GM23248 (cell line): ENCODE results near the gene HRC. TPM values are rescaled to one million over a fixed set of nuclear protein-coding genes. Genes with fewer than 3 reads are reported as not detected.

Source experiments
- DNase-seq: peaks from one replicate; pipeline ENCODE4 v3.0.0-alpha.2; 2015
- H2AFZ ChIP-seq: fragments of 200-600 bp; sonication (generic); 2 replicates; pipeline ENCODE4 v1.6.1; 2016; ENCODE audit warnings: antibody characterized with exemption
- H3F3A ChIP-seq: fragments of 200-600 bp; sonication (generic); 2 replicates; pipeline ENCODE4 v1.6.1; 2016; ENCODE audit warnings: mild to moderate bottlenecking, antibody characterized with exemption, mixed run types; ENCODE audit not compliant: insufficient read depth
- H3K27ac ChIP-seq: fragments of 200-600 bp; sonication (generic); 2 replicates; pipeline ENCODE4 v1.5.1; 2016; ENCODE audit warnings: mild to moderate bottlenecking
- H3K27me3 ChIP-seq: fragments of 200-600 bp; sonication (generic); replicated peaks from 2 replicates; pipeline ENCODE4 v1.6.1; 2016; ENCODE audit warnings: mild to moderate bottlenecking; ENCODE audit not compliant: insufficient read depth
- H3K36me3 ChIP-seq: fragments of 200-600 bp; sonication (generic); 2 replicates; pipeline ENCODE4 v1.6.1; 2016; ENCODE audit warnings: low read depth, mild to moderate bottlenecking
- H3K4me1 ChIP-seq: fragments of 200-600 bp; sonication (generic); 2 replicates; pipeline ENCODE4 v1.6.1; 2016; ENCODE audit warnings: mild to moderate bottlenecking; ENCODE audit not compliant: insufficient read depth
- H3K4me2 ChIP-seq: fragments of 200-600 bp; sonication (generic); one replicate; pipeline ENCODE4 v1.6.1; 2016; ENCODE audit warnings: mild to moderate bottlenecking; ENCODE audit not compliant: unreplicated experiment
- H3K4me3 ChIP-seq: fragments of 200-600 bp; sonication (generic); 2 replicates; pipeline ENCODE4 v1.5.1; 2016; ENCODE audit warnings: mild to moderate bottlenecking
- H3K79me2 ChIP-seq: fragments of 200-600 bp; sonication (generic); 2 replicates; pipeline ENCODE4 v1.6.1; 2016; ENCODE audit warnings: mild to moderate bottlenecking; ENCODE audit not compliant: insufficient read depth
- H3K9ac ChIP-seq: fragments of 200-600 bp; sonication (generic); 2 replicates; pipeline ENCODE4 v1.6.1; 2016; ENCODE audit warnings: mild to moderate bottlenecking
- H3K9me2 ChIP-seq: fragments of 200-600 bp; sonication (generic); 2 replicates; pipeline ENCODE4 v1.6.1; 2016; ENCODE audit warnings: mixed run types, mild to moderate bottlenecking, moderate library complexity; ENCODE audit not compliant: insufficient read depth
- H3K9me3 ChIP-seq: fragments of 200-600 bp; sonication (generic); one replicate; pipeline ENCODE4 v1.6.1; 2017; ENCODE audit warnings: low read depth
- H4K20me1 ChIP-seq: fragments of 200-600 bp; sonication (generic); 2 replicates; pipeline ENCODE4 v1.6.0; 2016; ENCODE audit not compliant: insufficient read depth
- EZH2 ChIP-seq: fragments of 200-600 bp; sonication (generic); IDR thresholded peaks from 2 replicates; pipeline ENCODE4 v1.6.1; 2018; ENCODE audit warnings: antibody characterized with exemption, mild to moderate bottlenecking; ENCODE audit not compliant: insufficient read depth, poor library complexity, severe bottlenecking
- EZH2phosphoT487 ChIP-seq: fragments of 200-600 bp; sonication (generic); IDR thresholded peaks from 2 replicates; pipeline ENCODE4 v1.6.1; 2018; ENCODE audit warnings: antibody characterized with exemption, moderate library complexity, mild to moderate bottlenecking, low read depth; ENCODE audit not compliant: insufficient read depth
- WGBS, 2 experiments: methylation state at CpG; one replicate each; pipeline ENCODE4 v1.1.6; 2015 to 2017; ENCODE audit warnings: low lambda C conversion rate in 2 of 2, low coverage in 1 of 2; ENCODE audit errors: missing lambda C conversion rate in 2 of 2; 5-methylcytosine and 5-hydroxymethylcytosine counted together
- in situ Hi-C: fragments of 300-500 bp; cut with MboI; formaldehyde crosslinking; loops from 2 replicates; pipeline ENCODE4 v1.15.0; 2020
- polyA plus RNA-seq: library from polyadenylated mRNA; unstranded; fragments of >200 nt; fragmentation: Nextera tagmentation; extraction: Ambion mirVana; gene quantifications from 2 replicates; pipeline ENCODE4 v1.2.1, GENCODE V29; 2016
- total RNA-seq: library from RNA; depleted of rRNA; stranded (reverse); fragments of >200 nt; shearing (Covaris generic); gene quantifications from 2 replicates; pipeline ENCODE4 v1.2.3, GENCODE V29; 2014

The HRC gene
- total and polyA plus RNA-seq, 2 experiments from 2014 or later = not detected

DNA sequence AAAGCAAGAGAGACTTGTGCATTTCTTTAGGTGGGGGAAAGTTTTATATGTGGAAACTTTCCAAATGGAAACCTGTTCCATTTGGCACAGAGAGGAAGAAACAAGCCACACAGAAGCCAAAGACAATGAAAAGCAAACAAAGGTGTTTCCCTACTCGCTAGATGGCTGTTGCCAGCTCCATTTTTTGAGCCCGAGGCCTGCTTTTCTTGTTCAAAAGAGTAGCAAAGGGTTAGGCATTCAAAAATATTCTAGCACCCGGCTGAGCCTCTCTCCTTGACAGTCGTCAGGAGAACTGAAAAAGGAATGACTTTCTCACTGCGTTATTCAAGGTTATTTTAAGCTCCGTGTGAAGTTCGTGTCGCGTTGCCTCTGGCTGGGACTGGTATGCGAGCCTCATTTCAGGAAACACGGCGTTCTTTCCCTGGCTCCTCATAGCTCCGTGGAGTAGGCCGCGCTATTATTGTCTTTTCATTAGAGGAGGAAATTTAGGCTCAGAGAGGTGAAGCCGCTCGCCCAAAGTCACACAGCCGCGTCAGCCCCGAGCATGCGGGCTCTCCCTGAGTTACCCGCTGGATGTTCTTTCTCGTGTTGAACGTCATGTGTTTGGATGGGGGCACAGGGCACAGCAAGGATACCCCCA, 10.0 kb upstream of the HRC start:
- no peaks in the 10 kb centered on the region for H3K9me3 ChIP-seq
- H3K9ac ChIP-seq = no peak overlapping the region
- H3K79me2 ChIP-seq = no peaks in the 10 kb centered on the region
- H3K27ac ChIP-seq = no peak overlapping the region
- no peak for DNase-seq
- no peaks in the 10 kb centered on the region for H3K36me3 ChIP-seq
- WGBS, 2 experiments = 88 to 89% methylated on average over 24 of the region's 24 CpGs
- H3K4me2 ChIP-seq = no peak overlapping the region
- H3F3A ChIP-seq = no peaks in the 10 kb centered on the region
- no peaks in the 10 kb centered on the region for H3K27me3 ChIP-seq
- H4K20me1 ChIP-seq = no peaks in the 10 kb centered on the region
- no peaks in the 10 kb centered on the region for H3K9me2 ChIP-seq
- TF ChIP-seq EZH2phosphoT487 (no peak), EZH2 (no peak)
- H2AFZ ChIP-seq = no peak overlapping the region
- H3K4me3 ChIP-seq = no peak overlapping the region
- H3K4me1 ChIP-seq = no peaks in the 10 kb centered on the region
- in situ Hi-C loops = no loop called here

DNA sequence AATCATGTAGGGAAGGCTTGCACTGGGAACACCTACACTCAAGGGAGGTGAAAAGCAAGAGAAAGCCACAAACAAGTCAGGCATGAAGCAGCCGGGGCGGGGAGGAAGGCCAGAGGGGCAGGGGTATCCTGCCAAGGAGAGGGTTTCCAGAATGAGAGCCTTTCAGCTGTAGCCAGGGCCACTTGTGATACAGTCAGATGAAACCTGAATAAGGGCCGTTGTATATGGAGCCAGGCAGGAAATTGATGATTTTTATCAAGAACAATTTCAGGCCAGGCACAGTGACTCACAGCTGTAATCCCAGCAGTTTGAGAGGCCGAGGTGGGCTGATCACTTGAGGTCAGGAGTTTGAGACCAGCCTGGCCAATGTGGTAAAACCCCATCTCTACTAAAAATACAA, 6.8 kb upstream of the HRC start:
- Histone ChIP-seq H3K27me3 (no peaks in the 10 kb centered on the region), H3K4me2 (no peak overlapping the region), H3K36me3 (no peaks in the 10 kb centered on the region), H4K20me1 (no peaks in the 10 kb centered on the region; the same call in 1 of the 2 replicates), H3K4me1 (peaks cover 8% of the 10 kb centered on the region; the same call in 1 of the 2 replicates), H3K9me3 (no peaks in the 10 kb centered on the region), H3K27ac (no peak overlapping the region), H3K9me2 (no peaks in the 10 kb centered on the region), H3F3A (no peaks in the 10 kb centered on the region), H3K4me3 (no peak overlapping the region), H3K79me2 (peaks cover 22% of the 10 kb centered on the region), H2AFZ (no peak overlapping the region), H3K9ac (no peak overlapping the region)
- peak; percentile 29 for DNase-seq
- in situ Hi-C loops = no loop called here
- TF ChIP-seq EZH2phosphoT487 (no peak), EZH2 (no peak)
- 50 to 64% methylated on average over 4 of the region's 4 CpGs for WGBS, 2 experiments

DNA sequence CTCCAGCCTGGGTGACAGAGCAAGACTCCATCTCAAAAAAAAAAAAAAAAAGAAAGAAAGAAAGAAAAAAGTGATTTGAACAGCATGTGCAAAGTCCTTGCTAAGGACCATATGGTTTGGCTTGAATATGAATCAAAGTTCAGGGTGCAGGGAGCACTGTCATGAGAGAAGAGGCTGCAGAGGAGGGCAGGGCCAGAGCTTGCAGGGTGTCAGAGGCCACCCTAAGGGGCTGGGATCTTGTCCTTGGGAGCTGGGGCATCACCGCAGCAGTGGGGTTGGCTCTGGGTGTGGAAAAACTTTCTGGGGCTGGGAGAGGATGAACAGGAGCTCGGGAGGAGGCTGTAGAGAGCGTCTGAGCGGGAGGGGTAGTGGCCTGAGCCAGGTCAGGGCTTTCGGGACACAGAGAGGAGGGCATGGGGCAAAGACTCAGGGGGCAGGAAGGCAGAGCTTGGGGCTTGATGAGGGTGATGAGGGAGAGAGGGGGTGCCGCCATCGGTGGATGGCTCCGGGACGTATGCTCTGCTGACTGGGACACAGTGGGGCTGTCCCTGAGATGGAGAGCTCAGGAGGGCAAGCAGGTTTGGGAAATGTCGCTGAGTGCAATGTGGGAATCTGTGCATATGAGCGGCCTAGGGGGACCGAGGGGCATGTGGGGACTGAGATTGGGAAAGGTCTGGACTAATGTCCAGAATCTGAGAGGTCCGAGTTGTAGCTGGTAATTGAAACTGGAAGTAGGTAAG, 5.4 kb upstream of the HRC start:
- in situ Hi-C loops = no loop called here
- DNase-seq = no peak

DNA sequence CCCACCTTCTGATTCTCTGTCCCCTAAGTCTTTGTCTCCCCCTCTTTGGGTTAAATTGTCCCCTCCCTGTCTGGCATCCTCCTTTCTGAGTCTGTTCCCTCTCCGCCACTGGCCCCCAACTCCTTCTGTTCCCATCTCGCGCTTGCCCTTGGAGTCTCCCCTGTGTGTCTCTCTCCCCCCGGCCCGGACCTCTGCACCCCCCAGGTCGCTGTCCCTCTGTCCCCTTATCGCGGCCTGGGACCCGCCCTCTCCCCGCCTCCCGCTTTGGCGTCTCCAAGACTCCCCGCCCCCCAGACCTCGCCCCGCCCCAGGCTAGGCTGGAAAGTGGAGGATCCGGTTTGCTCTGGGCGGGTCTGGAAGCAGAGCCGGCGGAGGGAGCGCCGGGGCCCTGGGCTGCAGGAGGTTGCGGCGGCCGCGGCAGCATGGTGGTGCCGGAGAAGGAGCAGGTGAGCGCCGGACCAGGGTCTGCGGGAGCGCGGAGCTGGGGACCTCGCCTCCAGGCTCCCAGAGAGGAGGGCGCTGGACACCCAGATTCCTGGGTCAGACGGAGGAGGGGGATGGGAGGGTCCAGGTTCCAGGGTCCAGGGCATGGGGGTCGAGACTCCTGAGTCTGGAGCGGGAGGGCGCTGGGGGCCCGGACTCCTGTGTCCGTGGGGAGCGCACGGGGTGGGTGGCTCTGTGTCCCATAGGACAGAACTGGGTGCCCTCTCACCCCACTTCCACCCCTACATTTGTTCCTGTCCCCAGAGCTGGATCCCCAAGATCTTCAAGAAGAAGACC, 2.4 kb upstream of the HRC start, which contains the start of gene TRPM4:
TSS of gene TRPM4 (plus strand) at position 348 of the 780 bp plus-strand sequence. CDS start at position 423, 75 bp downstream.
- H3K9me2 ChIP-seq = no peaks in the 10 kb centered on the region
- TF ChIP-seq EZH2phosphoT487 = no peak
- TF ChIP-seq EZH2 = no peak
- H3K4me2 ChIP-seq = peak within 1 kb of the TSS; percentile 88
- peak within 1 kb of the TSS; percentile 89 for H3K4me3 ChIP-seq
- H3K36me3 ChIP-seq = no peaks in the 10 kb centered on the region
- in situ Hi-C loops = no loop called here
- 1% methylated on average over 17 to 36 of the region's 41 CpGs for WGBS, 2 experiments
- peak within 1 kb of the TSS; percentile 94 for H3K9ac ChIP-seq
- H3K9me3 ChIP-seq = no peaks in the 10 kb centered on the region
- H3K27ac ChIP-seq = peak within 1 kb of the TSS; percentile 52
- H4K20me1 ChIP-seq = no peaks in the 10 kb centered on the region; the same call in 1 of the 2 replicates
- no peaks in the 10 kb centered on the region for H3F3A ChIP-seq
- no peaks in the 10 kb centered on the region for H3K27me3 ChIP-seq
- H3K4me1 ChIP-seq = peaks cover 8% of the 10 kb centered on the region; the same call in 1 of the 2 replicates
- DNase-seq = peak; percentile 93
- H3K79me2 ChIP-seq = peaks cover 22% of the 10 kb centered on the region
- peak within 1 kb of the TSS; percentile 77 for H2AFZ ChIP-seq

More for the DNA sequence above, 5.4 kb upstream of the HRC start:
- H3K9me3 ChIP-seq = no peaks in the 10 kb centered on the region
- H3K4me1 ChIP-seq = peaks cover 8% of the 10 kb centered on the region; the same call in 1 of the 2 replicates
- H2AFZ ChIP-seq = no peak overlapping the region
- H3K9ac ChIP-seq = no peak overlapping the region
- no peak overlapping the region for H3K4me2 ChIP-seq
- 86 to 96% methylated on average over 13 of the region's 13 CpGs for WGBS, 2 experiments
- TF ChIP-seq EZH2phosphoT487 = no peak
- no peak for TF ChIP-seq EZH2
- H3K4me3 ChIP-seq = no peak overlapping the region
- no peaks in the 10 kb centered on the region for H3K27me3 ChIP-seq
- no peaks in the 10 kb centered on the region for H3K9me2 ChIP-seq
- no peak overlapping the region for H3K27ac ChIP-seq
- H3K36me3 ChIP-seq = no peaks in the 10 kb centered on the region
- H3K79me2 ChIP-seq = peaks cover 22% of the 10 kb centered on the region
- no peaks in the 10 kb centered on the region; the same call in 1 of the 2 replicates for H4K20me1 ChIP-seq
- no peaks in the 10 kb centered on the region for H3F3A ChIP-seq
